ENCODE results near the gene RPS16. TPM values are rescaled to one million over a fixed set of nuclear protein-coding genes. Genes with fewer than 3 reads are reported as not detected.

Gene RPS16
- total and polyA plus RNA-seq, 2 of the 13 experiments (the other 11 are each of a cell fraction or from before 2014, with no cell fraction given), result 488 to 2,583 TPM

DNA sequence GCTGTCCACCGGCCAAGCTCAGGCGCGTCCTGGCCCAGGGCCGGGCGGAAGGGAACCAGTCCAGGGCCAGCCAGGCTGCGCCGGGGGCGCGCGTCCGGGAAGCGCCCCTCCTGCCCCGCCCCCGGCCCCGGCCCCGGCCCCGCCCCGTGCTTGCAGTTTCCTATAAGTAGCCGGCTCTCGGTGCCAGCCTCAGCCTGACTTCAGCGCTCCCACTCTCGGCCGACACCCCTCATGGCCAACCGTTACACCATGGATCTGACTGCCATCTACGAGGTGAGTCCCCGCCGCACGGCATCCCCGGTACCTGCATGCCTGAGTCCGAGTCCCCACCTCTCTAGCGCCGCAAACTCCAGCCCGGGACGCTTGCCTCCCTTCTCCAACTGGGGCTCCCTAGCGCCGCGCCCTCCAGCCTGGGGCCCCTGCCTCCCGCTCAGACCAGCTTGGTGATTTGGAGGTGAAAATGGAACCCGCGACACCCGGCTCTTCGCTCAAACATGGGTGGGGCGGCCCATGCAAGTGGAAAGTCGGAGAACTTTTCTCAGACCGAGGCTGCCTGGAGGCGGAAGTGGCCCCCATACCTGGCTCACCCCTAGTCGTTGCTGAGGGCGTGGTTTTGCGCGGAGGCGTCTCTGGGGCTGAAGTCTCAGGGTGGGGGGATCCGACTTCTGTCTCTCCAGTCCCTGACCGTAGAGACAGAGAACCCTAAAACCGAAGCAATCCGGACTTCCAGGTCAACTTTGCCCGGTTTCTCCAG lies 28.9 kb downstream of the RPS16 start, which contains the start of gene ZFP36 (continued):
- TF ChIP-seq ZSCAN12 (CRISPR knock-in tag; IDR thresholded peaks at IDR 0.05), result 0 out of 2 replicates have a peak, but pooled peaks have one; percentile 61
- TF ChIP-seq EEA1 (CRISPR knock-in tag; IDR thresholded peaks at IDR 0.05; ENCODE audit: borderline replicate concordance), result peak; percentile 78; the same call in 1 of the 2 replicates
- no peak for TF ChIP-seq DZIP1 (CRISPR knock-in tag; IDR thresholded peaks at IDR 0.05)
- TF ChIP-seq ZNF547 (CRISPR knock-in tag; IDR thresholded peaks at IDR 0.05), result 0 out of 2 replicates have a peak, but pooled peaks have one; percentile 65
- 0 out of 2 replicates have a peak, but pooled peaks have one; percentile 12 for TF ChIP-seq CREM (IDR thresholded peaks at IDR 0.05)
- TF ChIP-seq CREM (CRISPR knock-in tag; IDR thresholded peaks at IDR 0.05), result no peak
- 0 out of 2 replicates have a peak, but pooled peaks have one; percentile 22 for TF ChIP-seq ZNF280D (CRISPR knock-in tag; IDR thresholded peaks at IDR 0.05)
- TF ChIP-seq ZFP36 (IDR thresholded peaks at IDR 0.05; ENCODE audit: borderline replicate concordance, low read depth, low read length, partially characterized antibody), result no peak
- peak; percentile 97 for TF ChIP-seq POLR2G (IDR thresholded peaks at IDR 0.05; ENCODE audit: low read depth, low read length)
- peak; percentile 75; the same call in 1 of the 2 replicates for TF ChIP-seq ZNF556 (CRISPR knock-in tag; IDR thresholded peaks at IDR 0.05; ENCODE audit: borderline replicate concordance)
- peak; percentile 61 for TF ChIP-seq ZNF788 (CRISPR knock-in tag; IDR thresholded peaks at IDR 0.05; ENCODE audit: borderline replicate concordance)
- TF ChIP-seq, protein P1, sequence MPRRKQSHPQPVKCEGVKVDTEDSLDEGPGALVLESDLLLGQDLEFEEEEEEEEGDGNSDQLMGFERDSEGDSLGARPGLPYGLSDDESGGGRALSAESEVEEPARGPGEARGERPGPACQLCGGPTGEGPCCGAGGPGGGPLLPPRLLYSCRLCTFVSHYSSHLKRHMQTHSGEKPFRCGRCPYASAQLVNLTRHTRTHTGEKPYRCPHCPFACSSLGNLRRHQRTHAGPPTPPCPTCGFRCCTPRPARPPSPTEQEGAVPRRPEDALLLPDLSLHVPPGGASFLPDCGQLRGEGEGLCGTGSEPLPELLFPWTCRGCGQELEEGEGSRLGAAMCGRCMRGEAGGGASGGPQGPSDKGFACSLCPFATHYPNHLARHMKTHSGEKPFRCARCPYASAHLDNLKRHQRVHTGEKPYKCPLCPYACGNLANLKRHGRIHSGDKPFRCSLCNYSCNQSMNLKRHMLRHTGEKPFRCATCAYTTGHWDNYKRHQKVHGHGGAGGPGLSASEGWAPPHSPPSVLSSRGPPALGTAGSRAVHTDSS (CRISPR knock-in tag; conservative IDR thresholded peaks at IDR 0.05), result no peak
- peak; percentile 25 for TF ChIP-seq YY1 (IDR thresholded peaks at IDR 0.05; ENCODE audit: insufficient read depth, insufficient replicate concordance, low read depth, low read length)
- peak; percentile 27; the same call in 1 of the 2 replicates for TF ChIP-seq NFKB2 (CRISPR knock-in tag; IDR thresholded peaks at IDR 0.05; ENCODE audit: borderline replicate concordance)
- peak; percentile 75; the same call in 1 of the 2 replicates for TF ChIP-seq MED1 (CRISPR knock-in tag; IDR thresholded peaks at IDR 0.05)
- 0 out of 2 replicates have a peak, but pooled peaks have one; percentile 66 for TF ChIP-seq ZNF552 (CRISPR knock-in tag; IDR thresholded peaks at IDR 0.05; ENCODE audit: borderline replicate concordance)
- TF ChIP-seq ZNF770 (CRISPR knock-in tag; IDR thresholded peaks at IDR 0.05), result no peak
- TF ChIP-seq ELF1 (CRISPR knock-in tag; IDR thresholded peaks at IDR 0.05), result peak; percentile 69

Data from HepG2 (cell line).